ENCODE measurements around the gene CALHM2. TPM values are rescaled to one million over a fixed set of nuclear protein-coding genes. Genes with fewer than 3 reads are reported as not detected.

The CALHM2 gene
- polyA plus RNA-seq, 1 of the 3 experiments (the other 2 are of a cell fraction) = 0.10 TPM

- POLR2A ChIA-PET = no interaction called here
These were observed 19.8 kb upstream of the CALHM2 start for GRCh38 chr10:103472005-103472404.

GRCh38 chr10:103470761-103471653, 18.8 kb upstream of the CALHM2 start:
- no peaks in the 10 kb centered on the region for H3K27me3 ChIP-seq (ENCODE audit: insufficient read depth)
- no peaks in the 10 kb centered on the region for H3K9me3 ChIP-seq
- ChIA-PET CTCF (interaction anchor here (3.7 kb wide), 1 partner anchor 15 kb away, joined by 18 read pairs; no protein-coding TSS in a partner anchor), POLR2A (no interaction called here)
- H3F3A ChIP-seq (replicated peaks; ENCODE audit: insufficient read depth) = no peaks in the 10 kb centered on the region
- H3K4me3 ChIP-seq (ENCODE audit: low read depth in 2 of 2, low read length in 1 of 2) = no peak overlapping the region
- no peak overlapping the region for H2AFZ ChIP-seq (ENCODE audit: low read depth)
- H3K9me2 ChIP-seq = no peaks in the 10 kb centered on the region
- no peaks in the 10 kb centered on the region for H3K4me1 ChIP-seq (ENCODE audit: control insufficient read depth in 1 of 2, insufficient read depth in 2 of 2, low read depth in 1 of 2, low read length in 1 of 2)
- H3K9ac ChIP-seq = no peak overlapping the region
- H3K36me3 ChIP-seq (replicated peaks in 1 of 2; ENCODE audit: control insufficient read depth in 1 of 2, insufficient read depth in 2 of 2, low read length in 1 of 2) = no peaks in the 10 kb centered on the region
- no peak for DNase-seq
- TF ChIP-seq EP300 (IDR thresholded peaks at IDR 0.05; ENCODE audit: borderline replicate concordance in 1 of 2, low read depth in 1 of 2, low read length in 1 of 2) = no peak
- no peak for TF ChIP-seq FOXM1 (IDR thresholded peaks at IDR 0.05; ENCODE audit: low read depth)
- TF ChIP-seq FOSL2 (IDR thresholded peaks at IDR 0.05; ENCODE audit: borderline replicate concordance, low read depth) = no peak
- TF ChIP-seq RAD21 (IDR thresholded peaks at IDR 0.05; ENCODE audit: low read length) = no peak
- no peak for TF ChIP-seq SMC3 (IDR thresholded peaks at IDR 0.05; ENCODE audit: low read depth, low read length)
- TF ChIP-seq RXRA (IDR thresholded peaks at IDR 0.05; ENCODE audit: borderline replicate concordance, low read depth) = no peak
- TF ChIP-seq RFX5 (IDR thresholded peaks at IDR 0.05; ENCODE audit: low read length) = no peak
- TF ChIP-seq NFIC (IDR thresholded peaks at IDR 0.05; ENCODE audit: borderline replicate concordance) = no peak
- no peak overlapping the region for H3K4me2 ChIP-seq
- H3K27ac ChIP-seq (ENCODE audit: low read depth in 2 of 2, low read length in 1 of 2) = no peak overlapping the region
- no peaks in the 10 kb centered on the region for H4K20me1 ChIP-seq (ENCODE audit: insufficient read depth)
- 86% methylated on average over 12 of the region's 14 CpGs for WGBS (ENCODE audit: low lambda C conversion rate)
- no peaks in the 10 kb centered on the region for H3K79me2 ChIP-seq (ENCODE audit: insufficient read depth)

More at GRCh38 chr10:103472005-103472404, 19.8 kb upstream of the CALHM2 start:
- Histone ChIP-seq H3K9ac (no peak overlapping the region), H3K27me3 (ENCODE audit: insufficient read depth) (no peaks in the 10 kb centered on the region), H3F3A (replicated peaks; ENCODE audit: insufficient read depth) (no peaks in the 10 kb centered on the region), H3K4me1 (ENCODE audit: control insufficient read depth in 1 of 2, insufficient read depth in 2 of 2, low read depth in 1 of 2, low read length in 1 of 2) (peaks cover 0 to 3% of the 10 kb centered on the region in 2 experiments; a peak in 1 of 4 replicates), H3K9me2 (no peaks in the 10 kb centered on the region), H3K4me3 (ENCODE audit: low read depth in 2 of 2, low read length in 1 of 2) (no peak overlapping the region), H3K36me3 (replicated peaks in 1 of 2; ENCODE audit: control insufficient read depth in 1 of 2, insufficient read depth in 2 of 2, low read length in 1 of 2) (no peaks in the 10 kb centered on the region), H3K4me2 (no peak overlapping the region), H3K79me2 (ENCODE audit: insufficient read depth) (no peaks in the 10 kb centered on the region), H2AFZ (ENCODE audit: low read depth) (no peak overlapping the region), H3K27ac (ENCODE audit: low read depth in 2 of 2, low read length in 1 of 2) (no peak overlapping the region), H3K9me3 (no peaks in the 10 kb centered on the region), H4K20me1 (ENCODE audit: insufficient read depth) (no peaks in the 10 kb centered on the region)
- CTCF ChIA-PET = interaction anchor here (1.2 to 3.7 kb wide), 2 partner anchors 14 to 214 kb away, joined by 3 to 18 read pairs; no protein-coding TSS in a partner anchor
- no peak for DNase-seq
- TF ChIP-seq MXI1 (IDR thresholded peaks at IDR 0.05; ENCODE audit: low read depth, low read length) (no peak), RCOR1 (IDR thresholded peaks at IDR 0.05; ENCODE audit: low read length) (no peak), CHD2 (IDR thresholded peaks at IDR 0.05; ENCODE audit: low read length, partially characterized antibody) (no peak), TEAD4 (IDR thresholded peaks at IDR 0.05; ENCODE audit: borderline replicate concordance, insufficient read depth) (no peak), SMC3 (IDR thresholded peaks at IDR 0.05; ENCODE audit: low read depth, low read length) (no peak), SIN3A (IDR thresholded peaks at IDR 0.05; ENCODE audit: borderline replicate concordance, low read depth, low read length) (no peak), RAD21 (IDR thresholded peaks at IDR 0.05; ENCODE audit: low read length) (no peak)
- WGBS (ENCODE audit: low lambda C conversion rate) = 77% methylated on average over 2 of the region's 2 CpGs
